ENCODE data around the gene SOX11.

SOX11 gene

DNA sequence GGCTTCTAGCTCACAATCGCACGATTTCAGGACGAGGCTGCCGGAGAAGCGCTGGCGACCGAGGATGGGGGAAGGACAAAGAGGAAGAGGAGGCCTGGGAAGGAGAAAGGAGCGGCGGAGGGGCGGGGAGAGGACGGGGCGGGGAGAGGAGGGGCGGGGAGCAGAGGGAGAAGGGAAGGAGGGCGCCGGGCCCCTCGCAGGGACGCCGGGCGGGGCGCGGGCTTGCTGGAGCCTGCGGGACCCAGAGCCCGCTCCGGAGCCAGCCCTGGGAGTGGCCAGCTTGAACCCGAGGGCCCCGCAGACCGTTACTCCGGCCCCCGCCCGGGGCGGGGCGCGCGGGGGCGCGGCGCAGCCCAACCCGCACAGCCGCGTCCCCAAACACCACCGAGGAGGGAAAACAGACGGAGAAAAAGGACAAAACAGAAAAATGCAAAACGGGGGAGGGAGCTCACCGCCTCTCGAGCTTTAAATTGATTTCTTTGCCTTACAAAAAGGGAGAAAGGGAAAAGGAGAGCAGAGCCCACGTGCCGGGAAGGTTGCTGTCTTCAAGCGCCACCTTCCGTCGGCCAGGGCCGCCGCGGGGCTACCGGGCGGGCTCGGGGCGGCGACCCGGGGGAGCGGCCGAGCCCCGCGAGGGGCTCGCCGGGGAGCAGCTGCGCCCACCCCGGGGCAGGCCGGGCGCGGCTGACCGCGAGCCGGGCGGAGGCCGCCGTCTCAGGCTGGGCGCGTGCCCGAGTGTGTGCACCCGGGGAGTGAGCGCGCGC is 781 bp upstream of the SOX11 start:
- no peak overlapping the region for H2AFZ ChIP-seq (ENCODE audit: low read length, unreplicated experiment)
- H3K36me3 ChIP-seq (ENCODE audit: insufficient read depth, low read length) = no peaks in the 10 kb centered on the region
- H3K27me3 ChIP-seq (ENCODE audit: insufficient read depth, low read length) = peaks cover 55% of the 10 kb centered on the region
- no peaks in the 10 kb centered on the region for H3K4me1 ChIP-seq (ENCODE audit: control insufficient read depth, insufficient read depth, low read length, unreplicated experiment)
- H3K79me2 ChIP-seq (ENCODE audit: control insufficient read depth, insufficient read depth, low read length, unreplicated experiment) = no peaks in the 10 kb centered on the region
- H3K27ac ChIP-seq (ENCODE audit: low read depth, low read length) = no peak overlapping the region
- no peak overlapping the region for H3K4me3 ChIP-seq (ENCODE audit: low read depth, low read length)

DNA sequence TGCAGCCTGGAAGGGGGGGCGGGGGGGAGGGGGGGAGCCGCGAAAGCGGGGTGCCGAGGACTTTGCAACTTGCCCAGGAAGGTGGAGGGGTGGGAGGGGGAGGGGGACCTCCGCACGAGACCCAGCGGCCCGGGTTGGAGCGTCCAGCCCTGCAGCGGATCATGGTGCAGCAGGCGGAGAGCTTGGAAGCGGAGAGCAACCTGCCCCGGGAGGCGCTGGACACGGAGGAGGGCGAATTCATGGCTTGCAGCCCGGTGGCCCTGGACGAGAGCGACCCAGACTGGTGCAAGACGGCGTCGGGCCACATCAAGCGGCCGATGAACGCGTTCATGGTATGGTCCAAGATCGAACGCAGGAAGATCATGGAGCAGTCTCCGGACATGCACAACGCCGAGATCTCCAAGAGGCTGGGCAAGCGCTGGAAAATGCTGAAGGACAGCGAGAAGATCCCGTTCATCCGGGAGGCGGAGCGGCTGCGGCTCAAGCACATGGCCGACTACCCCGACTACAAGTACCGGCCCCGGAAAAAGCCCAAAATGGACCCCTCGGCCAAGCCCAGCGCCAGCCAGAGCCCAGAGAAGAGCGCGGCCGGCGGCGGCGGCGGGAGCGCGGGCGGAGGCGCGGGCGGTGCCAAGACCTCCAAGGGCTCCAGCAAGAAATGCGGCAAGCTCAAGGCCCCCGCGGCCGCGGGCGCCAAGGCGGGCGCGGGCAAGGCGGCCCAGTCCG is 540 bp downstream of the SOX11 start:
- Histone ChIP-seq H3K36me3 (ENCODE audit: insufficient read depth, low read length) (no peaks in the 10 kb centered on the region), H3K27ac (ENCODE audit: low read depth, low read length) (no peak overlapping the region), H3K79me2 (ENCODE audit: control insufficient read depth, insufficient read depth, low read length, unreplicated experiment) (no peaks in the 10 kb centered on the region), H3K27me3 (ENCODE audit: insufficient read depth, low read length) (peaks cover 68% of the 10 kb centered on the region), H3K4me3 (ENCODE audit: low read depth, low read length) (no peak overlapping the region), H3K4me1 (ENCODE audit: control insufficient read depth, insufficient read depth, low read length, unreplicated experiment) (no peaks in the 10 kb centered on the region), H2AFZ (ENCODE audit: low read length, unreplicated experiment) (no peak overlapping the region)

DNA sequence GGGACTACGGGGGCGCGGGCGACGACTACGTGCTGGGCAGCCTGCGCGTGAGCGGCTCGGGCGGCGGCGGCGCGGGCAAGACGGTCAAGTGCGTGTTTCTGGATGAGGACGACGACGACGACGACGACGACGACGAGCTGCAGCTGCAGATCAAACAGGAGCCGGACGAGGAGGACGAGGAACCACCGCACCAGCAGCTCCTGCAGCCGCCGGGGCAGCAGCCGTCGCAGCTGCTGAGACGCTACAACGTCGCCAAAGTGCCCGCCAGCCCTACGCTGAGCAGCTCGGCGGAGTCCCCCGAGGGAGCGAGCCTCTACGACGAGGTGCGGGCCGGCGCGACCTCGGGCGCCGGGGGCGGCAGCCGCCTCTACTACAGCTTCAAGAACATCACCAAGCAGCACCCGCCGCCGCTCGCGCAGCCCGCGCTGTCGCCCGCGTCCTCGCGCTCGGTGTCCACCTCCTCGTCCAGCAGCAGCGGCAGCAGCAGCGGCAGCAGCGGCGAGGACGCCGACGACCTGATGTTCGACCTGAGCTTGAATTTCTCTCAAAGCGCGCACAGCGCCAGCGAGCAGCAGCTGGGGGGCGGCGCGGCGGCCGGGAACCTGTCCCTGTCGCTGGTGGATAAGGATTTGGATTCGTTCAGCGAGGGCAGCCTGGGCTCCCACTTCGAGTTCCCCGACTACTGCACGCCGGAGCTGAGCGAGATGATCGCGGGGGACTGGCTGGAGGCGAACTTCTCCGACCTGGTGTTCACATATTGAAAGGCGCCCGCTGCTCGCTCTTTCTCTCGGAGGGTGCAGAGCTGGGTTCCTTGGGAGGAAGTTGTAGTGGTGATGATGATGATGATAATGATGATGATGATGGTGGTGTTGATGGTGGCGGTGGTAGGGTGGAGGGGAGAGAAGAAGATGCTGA is 1.4 kb downstream of the SOX11 start:
- no peak overlapping the region for H2AFZ ChIP-seq (ENCODE audit: low read length, unreplicated experiment)
- H3K4me3 ChIP-seq (ENCODE audit: low read depth, low read length) = no peak overlapping the region
- H3K27me3 ChIP-seq (ENCODE audit: insufficient read depth, low read length) = peaks cover 74% of the 10 kb centered on the region
- no peaks in the 10 kb centered on the region for H3K36me3 ChIP-seq (ENCODE audit: insufficient read depth, low read length)
- H3K4me1 ChIP-seq (ENCODE audit: control insufficient read depth, insufficient read depth, low read length, unreplicated experiment) = no peaks in the 10 kb centered on the region
- H3K27ac ChIP-seq (ENCODE audit: low read depth, low read length) = no peak overlapping the region
- H3K79me2 ChIP-seq (ENCODE audit: control insufficient read depth, insufficient read depth, low read length, unreplicated experiment) = no peaks in the 10 kb centered on the region

DNA sequence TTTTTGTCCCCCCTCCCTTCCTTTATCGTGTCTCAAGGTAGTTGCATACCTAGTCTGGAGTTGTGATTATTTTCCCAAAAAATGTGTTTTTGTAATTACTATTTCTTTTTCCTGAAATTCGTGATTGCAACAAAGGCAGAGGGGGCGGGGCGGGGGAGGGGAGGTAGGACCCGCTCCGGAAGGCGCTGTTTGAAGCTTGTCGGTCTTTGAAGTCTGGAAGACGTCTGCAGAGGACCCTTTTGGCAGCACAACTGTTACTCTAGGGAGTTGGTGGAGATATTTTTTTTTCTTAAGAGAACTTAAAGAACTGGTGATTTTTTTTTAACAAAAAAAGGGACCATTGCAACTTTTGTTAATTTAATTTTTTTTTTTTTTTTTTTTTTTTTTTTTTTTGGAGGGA is 2.1 kb downstream of the SOX11 start:
- Histone ChIP-seq H3K36me3 (ENCODE audit: insufficient read depth, low read length) (no peaks in the 10 kb centered on the region), H3K4me3 (ENCODE audit: low read depth, low read length) (no peak overlapping the region), H3K4me1 (ENCODE audit: control insufficient read depth, insufficient read depth, low read length, unreplicated experiment) (no peaks in the 10 kb centered on the region), H3K27me3 (ENCODE audit: insufficient read depth, low read length) (peaks cover 74% of the 10 kb centered on the region), H3K79me2 (ENCODE audit: control insufficient read depth, insufficient read depth, low read length, unreplicated experiment) (no peaks in the 10 kb centered on the region), H2AFZ (ENCODE audit: low read length, unreplicated experiment) (no peak overlapping the region), H3K27ac (ENCODE audit: low read depth, low read length) (no peak overlapping the region)

DNA sequence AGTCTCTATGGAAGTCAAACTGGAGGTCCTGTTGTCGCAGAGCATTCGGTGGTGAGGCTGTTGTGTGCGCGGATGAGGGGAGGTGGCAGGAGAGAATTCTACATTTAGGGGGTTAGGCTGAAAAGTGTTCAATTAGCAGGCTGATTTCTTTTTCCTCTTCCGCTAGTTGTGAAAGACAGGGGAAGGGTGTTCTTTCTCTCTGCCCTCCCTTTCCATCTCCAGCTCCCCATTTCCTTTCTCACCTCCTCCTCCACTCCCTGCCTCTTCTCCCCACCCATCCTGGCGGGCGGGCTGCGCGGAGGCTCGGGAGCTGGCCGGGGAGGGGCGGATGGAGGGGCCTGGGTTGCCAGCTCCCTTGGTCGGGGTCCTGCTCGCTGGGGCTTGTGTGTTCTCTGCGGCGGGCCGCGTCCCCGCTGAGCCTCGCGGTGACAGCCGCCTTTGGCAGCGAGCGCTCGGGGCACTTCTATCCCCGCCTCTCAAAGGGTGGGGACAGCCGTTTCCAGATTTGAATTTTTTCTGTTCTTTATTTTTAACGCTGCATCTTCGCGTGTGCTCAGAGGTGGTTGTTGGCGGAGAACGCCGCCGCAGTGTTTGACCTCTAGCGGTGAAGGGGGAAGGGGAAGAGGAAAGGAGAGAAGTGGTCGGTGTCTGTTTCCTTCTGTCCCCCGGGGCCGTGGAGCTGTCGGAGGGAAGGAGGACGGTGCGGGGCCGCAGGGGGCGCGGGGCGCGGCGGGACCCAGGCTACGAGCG is 3.6 kb downstream of the SOX11 start:
- Histone ChIP-seq H3K36me3 (ENCODE audit: insufficient read depth, low read length) (no peaks in the 10 kb centered on the region), H3K4me1 (ENCODE audit: control insufficient read depth, insufficient read depth, low read length, unreplicated experiment) (no peaks in the 10 kb centered on the region), H3K27me3 (ENCODE audit: insufficient read depth, low read length) (peaks cover 66% of the 10 kb centered on the region), H3K27ac (ENCODE audit: low read depth, low read length) (no peak overlapping the region), H2AFZ (ENCODE audit: low read length, unreplicated experiment) (no peak overlapping the region), H3K4me3 (ENCODE audit: low read depth, low read length) (no peak overlapping the region), H3K79me2 (ENCODE audit: control insufficient read depth, insufficient read depth, low read length, unreplicated experiment) (no peaks in the 10 kb centered on the region)

DNA sequence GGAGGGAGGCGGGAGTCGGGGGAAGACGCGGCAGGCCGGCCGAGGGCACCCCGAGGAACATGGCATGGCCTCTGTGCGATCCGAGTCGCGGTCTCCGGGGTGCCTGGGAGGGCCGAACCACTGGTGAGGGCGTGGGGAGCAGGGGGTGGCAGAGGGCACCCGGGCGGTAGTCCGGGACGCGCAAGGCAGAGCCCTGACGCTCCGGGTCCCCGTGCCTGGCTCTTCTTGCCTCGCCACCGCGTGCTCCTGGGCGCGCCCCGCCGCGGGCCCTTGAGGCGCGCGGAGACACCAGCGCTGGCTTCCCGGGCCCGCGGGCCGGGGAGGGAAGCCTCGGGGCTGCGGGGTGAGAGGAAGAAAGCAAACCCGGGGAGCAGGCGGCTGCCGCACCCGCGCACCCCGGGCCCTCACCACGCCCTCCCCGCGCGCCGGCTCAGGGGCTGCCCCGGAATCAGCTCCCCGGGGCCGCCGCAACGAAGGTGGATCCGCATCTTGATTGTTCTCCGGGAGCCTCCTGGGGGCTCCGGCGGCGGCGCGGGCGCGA is 4.3 kb downstream of the SOX11 start:
- no peak overlapping the region for H3K27ac ChIP-seq (ENCODE audit: low read depth, low read length)

DNA sequence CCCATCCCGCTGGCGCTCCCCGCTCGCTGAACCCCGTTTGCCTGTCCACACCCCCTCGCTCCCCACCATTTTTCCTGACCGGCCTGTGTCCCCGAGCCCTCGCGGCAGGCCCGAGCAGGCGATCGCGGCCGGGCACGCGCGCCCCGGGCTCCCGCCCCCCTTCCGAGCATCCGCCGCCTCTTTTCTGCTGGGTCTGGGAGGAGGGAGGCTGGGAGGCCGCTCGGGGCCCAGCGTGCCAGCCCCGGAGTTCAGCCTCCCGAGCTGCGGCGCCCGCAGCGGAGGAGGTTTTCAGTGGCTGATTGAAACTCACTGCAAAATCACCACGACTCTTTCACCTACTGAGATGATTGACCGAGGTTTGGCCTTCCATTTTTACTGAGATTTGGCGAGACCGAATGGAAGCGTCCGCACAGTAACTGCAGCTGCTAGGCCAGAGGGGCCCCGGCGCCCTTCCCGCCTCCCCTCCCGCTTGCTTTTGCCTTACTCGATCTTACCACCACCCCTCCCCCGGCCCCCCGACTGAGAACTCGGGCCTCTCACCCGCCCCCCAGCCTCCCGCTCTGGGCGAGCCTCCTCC is 4.8 kb downstream of the SOX11 start:
- Histone ChIP-seq H3K27ac (ENCODE audit: low read depth, low read length) (no peak overlapping the region), H3K4me1 (ENCODE audit: control insufficient read depth, insufficient read depth, low read length, unreplicated experiment) (no peaks in the 10 kb centered on the region), H3K36me3 (ENCODE audit: insufficient read depth, low read length) (no peaks in the 10 kb centered on the region), H3K4me3 (ENCODE audit: low read depth, low read length) (no peak overlapping the region), H3K27me3 (ENCODE audit: insufficient read depth, low read length) (peaks cover 59% of the 10 kb centered on the region), H3K79me2 (ENCODE audit: control insufficient read depth, insufficient read depth, low read length, unreplicated experiment) (no peaks in the 10 kb centered on the region), H2AFZ (ENCODE audit: low read length, unreplicated experiment) (no peak overlapping the region)

More for the DNA sequence above, 4.3 kb downstream of the SOX11 start:
- Histone ChIP-seq H2AFZ (ENCODE audit: low read length, unreplicated experiment) (no peak overlapping the region), H3K4me1 (ENCODE audit: control insufficient read depth, insufficient read depth, low read length, unreplicated experiment) (no peaks in the 10 kb centered on the region), H3K27me3 (ENCODE audit: insufficient read depth, low read length) (peaks cover 61% of the 10 kb centered on the region), H3K36me3 (ENCODE audit: insufficient read depth, low read length) (no peaks in the 10 kb centered on the region), H3K4me3 (ENCODE audit: low read depth, low read length) (no peak overlapping the region), H3K79me2 (ENCODE audit: control insufficient read depth, insufficient read depth, low read length, unreplicated experiment) (no peaks in the 10 kb centered on the region)

- Histone ChIP-seq H3K27ac (ENCODE audit: low read depth, low read length) (no peak overlapping the region), H3K27me3 (ENCODE audit: insufficient read depth, low read length) (peaks cover 56% of the 10 kb centered on the region), H3K4me3 (ENCODE audit: low read depth, low read length) (no peak overlapping the region), H3K4me1 (ENCODE audit: control insufficient read depth, insufficient read depth, low read length, unreplicated experiment) (no peaks in the 10 kb centered on the region), H3K79me2 (ENCODE audit: control insufficient read depth, insufficient read depth, low read length, unreplicated experiment) (no peaks in the 10 kb centered on the region), H2AFZ (ENCODE audit: low read length, unreplicated experiment) (no peak overlapping the region), H3K36me3 (ENCODE audit: insufficient read depth, low read length) (no peaks in the 10 kb centered on the region)
These were observed 5.4 kb downstream of the SOX11 start for GRCh38 chr2:5697562-5697961.

- no peaks in the 10 kb centered on the region for H3K36me3 ChIP-seq (ENCODE audit: insufficient read depth, low read length)
- no peaks in the 10 kb centered on the region for H3K79me2 ChIP-seq (ENCODE audit: control insufficient read depth, insufficient read depth, low read length, unreplicated experiment)
- H2AFZ ChIP-seq (ENCODE audit: low read length, unreplicated experiment) = no peak overlapping the region
- H3K27me3 ChIP-seq (ENCODE audit: insufficient read depth, low read length) = peaks cover 51% of the 10 kb centered on the region
- no peak overlapping the region for H3K4me3 ChIP-seq (ENCODE audit: low read depth, low read length)
- H3K4me1 ChIP-seq (ENCODE audit: control insufficient read depth, insufficient read depth, low read length, unreplicated experiment) = no peaks in the 10 kb centered on the region
- H3K27ac ChIP-seq (ENCODE audit: low read depth, low read length) = no peak overlapping the region
These were observed 6.0 kb downstream of the SOX11 start for GRCh38 chr2:5698134-5698533.
